NCI-H146 treated with DMSO at 0.1 percent for 48 hours (cell line): ENCODE results near the gene PRLR.

Experiments used
- DNase-seq: peaks from one replicate; lab custom pipeline; 2025; ENCODE audit not compliant: unreplicated experiment; lab: John Stamatoyannopoulos, UW

The PRLR gene

GRCh38 chr5:35162848-35163709, 67.2 kb downstream of the PRLR start:
- no peak for DNase-seq

DNA sequence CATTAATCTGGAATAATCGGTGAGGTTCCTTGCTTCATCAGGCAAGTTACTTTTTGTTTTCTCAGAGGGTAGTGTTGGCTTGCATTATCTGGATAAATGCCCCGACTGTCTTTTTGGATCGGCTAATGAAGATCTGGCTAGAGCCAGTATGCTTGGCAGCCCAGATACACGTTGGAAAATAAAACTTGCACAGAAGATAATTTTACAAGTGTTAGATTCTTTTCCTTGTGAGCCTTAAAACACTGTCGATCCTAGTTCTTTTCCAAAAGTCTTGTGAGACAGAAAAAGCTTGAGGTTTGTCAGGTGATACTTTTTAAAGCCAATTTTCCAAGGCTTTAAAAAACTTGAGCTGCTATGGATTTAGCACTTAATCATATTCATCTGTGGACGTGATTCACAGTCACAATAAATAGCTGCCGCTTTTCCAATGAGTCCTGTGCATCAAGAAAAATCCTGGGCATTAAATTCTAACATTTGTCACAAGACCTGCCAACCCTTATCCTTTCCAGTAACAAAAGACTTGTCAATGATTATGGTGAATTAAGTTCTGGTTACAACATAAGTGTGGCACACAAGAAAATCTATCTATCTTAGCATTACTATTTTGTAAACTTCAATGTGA, 68.5 kb downstream of the PRLR start:
- DNase-seq: no peak

DNA sequence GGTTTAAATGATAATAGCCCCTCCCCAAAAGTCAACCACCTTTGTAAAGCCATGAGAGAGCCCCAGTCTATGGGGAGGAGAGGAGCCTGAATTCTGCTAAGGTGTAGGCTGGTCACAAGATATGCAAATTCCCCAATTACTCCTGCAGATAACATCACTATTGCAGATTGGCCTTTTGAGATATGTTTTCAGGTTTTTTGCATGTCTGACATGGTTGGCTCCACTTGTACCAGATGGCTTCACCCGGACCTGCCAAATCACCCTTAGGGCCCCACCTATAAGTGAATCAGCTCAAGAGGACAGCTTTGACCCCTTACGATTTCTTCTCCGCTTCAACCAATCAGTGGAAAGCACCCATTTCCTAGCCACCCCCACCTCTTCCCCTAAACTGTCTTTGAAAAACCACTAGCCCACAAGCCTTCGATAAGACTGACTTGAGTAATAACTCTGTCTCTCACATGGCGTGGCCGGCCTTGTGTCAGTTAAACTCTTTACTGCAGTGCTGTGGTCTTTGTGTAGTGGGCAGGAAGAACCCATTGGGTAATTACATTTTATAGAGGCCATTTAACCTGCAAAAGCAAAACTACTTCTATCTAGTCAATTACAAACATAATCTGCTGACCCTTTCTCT, 69.7 kb downstream of the PRLR start:
- DNase-seq: no peak

- DNase-seq: no peak
These were observed 70.9 kb downstream of the PRLR start for GRCh38 chr5:35159370-35159742.

DNA sequence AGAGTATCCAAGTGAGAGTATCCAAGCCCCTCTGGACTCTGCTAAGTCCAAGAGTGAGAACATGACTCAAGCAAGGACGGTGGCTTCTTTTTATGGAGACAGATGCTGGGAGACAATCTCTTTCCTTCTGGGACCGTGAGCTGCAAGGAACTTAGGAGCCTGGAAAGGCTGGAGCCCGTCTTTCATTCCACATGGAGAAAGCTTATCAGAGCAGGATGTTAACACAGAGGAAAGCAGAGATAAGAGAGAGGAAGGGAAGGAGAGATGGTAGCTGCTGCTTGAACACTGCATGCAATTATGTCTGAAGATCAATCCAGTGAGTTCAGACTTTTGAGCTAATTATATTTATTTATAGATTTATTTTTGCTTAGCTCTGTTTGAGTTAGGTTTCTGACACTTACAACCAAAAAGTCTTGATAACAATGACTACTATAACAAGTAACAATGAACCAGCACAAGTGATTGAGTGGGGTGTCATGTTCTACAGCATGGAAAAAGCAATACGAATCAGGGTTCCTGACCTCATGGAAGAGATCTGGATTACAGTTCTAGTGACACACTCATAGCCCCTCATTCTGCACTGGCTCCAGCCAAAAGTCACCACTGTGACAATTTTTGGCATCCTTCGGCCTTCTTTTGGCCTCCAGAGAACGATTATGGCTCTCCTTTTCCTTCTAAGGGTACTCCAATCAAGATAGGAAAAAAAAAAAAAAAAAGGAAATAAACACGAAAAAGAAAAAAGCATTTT, 71.5 kb downstream of the PRLR start:
- no peak for DNase-seq

- no peak for DNase-seq
These were observed 72.1 kb downstream of the PRLR start for GRCh38 chr5:35158204-35158603.

DNA sequence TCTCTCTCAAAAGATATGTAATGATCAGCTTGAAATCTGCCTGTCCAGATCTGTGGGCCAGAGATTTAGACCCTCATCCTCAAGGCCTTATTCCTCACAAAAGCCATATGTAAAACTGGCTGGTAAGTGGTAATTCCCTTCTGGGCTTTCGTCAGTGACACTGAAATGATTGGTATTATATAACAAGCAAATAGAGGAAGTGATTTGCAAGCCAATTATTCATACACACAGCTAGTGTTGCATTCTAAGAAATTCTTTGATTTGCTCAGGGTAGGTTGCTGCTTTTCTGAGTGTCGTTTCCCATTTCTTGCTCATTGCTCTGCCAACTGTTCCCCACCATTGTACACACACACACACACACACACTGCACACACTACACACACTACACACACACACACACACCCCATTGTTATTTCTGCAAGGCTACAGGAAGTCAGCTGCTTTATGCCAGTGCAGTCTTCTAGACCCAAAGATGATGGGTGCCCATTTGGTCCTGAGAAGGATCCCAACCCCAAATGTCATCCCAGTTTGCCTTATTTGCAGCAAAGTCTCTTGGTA, 76.8 kb downstream of the PRLR start:
- no peak for DNase-seq

DNA sequence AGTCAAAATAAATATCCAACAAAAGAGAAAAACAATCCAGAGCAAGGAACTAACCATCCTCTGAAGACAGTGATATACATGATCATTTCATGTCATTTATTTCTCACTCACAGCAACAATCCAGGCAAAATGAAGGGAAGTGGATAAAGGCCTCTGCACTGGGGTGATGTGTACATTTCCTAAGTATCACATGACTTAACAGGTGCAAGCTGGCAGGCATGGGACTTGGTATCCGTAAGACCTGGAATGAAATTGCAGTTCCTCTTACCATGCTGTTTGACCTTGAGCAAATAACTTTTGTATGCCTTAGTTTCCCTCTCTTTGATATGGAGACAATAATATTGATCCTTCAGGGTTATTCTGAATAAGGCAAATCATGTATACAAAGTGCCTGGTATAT, 77.6 kb downstream of the PRLR start:
- DNase-seq: no peak

DNA sequence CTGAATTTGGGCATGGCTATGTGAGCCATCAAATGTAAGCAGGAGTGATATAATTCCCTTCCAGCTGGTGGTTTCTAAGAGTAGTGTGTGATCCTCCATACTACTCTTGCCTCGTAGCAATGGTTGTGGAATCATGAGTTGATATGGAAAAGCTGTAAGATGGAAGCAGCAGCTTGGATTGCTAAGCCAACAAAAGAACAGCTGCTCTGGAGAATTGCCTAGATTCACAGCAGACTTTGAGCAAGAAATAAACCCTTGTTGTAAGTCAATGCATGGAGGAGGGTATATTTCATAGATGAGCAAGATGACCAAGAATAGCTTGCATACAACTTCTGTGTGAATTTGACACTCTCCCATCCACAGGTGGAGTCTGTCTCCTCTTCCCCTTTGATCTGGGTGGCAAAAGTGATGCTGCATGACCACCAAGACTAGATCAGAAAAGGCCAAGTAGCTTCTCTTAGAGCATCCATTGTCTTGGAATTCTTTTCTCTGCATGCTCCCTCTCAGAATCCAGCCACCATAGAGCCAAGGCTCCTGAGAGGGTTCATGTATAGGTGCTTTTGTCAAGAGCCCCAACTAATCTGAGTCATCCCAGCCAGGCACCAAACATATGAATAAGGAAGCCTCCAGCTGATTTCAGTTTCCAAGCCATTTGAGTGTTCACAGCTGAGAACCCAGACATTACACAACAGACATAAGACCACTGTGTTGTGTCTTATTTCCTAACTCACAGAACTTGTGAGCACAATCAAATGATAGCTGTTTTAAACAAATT, 79.0 kb downstream of the PRLR start:
- DNase-seq: no peak

GRCh38 chr5:35149041-35149440, 81.2 kb downstream of the PRLR start:
- DNase-seq: no peak

- no peak for DNase-seq
These were observed 83.9 kb downstream of the PRLR start for GRCh38 chr5:35146406-35146805.

- no peak for DNase-seq
These were observed 84.5 kb downstream of the PRLR start for GRCh38 chr5:35145691-35146317.

DNA sequence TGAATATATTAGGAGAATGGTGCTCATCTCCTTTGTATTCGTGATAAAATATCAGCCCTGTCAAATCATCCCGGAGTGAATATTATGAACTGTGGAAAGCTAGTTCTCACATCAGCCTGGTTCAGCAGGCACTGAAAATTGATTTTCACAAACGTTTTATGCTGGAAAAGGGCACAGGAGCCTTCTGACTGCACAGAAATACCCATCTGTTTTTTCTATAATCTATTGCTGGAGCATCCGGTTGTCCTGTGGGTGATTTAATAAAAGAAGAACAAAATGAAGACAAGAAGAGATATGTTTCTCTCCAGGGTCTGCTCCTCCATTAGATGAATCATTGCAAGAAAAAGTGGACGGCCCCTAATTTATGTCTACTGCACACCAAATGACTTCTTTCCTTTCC, 85.3 kb downstream of the PRLR start:
- no peak for DNase-seq

DNA sequence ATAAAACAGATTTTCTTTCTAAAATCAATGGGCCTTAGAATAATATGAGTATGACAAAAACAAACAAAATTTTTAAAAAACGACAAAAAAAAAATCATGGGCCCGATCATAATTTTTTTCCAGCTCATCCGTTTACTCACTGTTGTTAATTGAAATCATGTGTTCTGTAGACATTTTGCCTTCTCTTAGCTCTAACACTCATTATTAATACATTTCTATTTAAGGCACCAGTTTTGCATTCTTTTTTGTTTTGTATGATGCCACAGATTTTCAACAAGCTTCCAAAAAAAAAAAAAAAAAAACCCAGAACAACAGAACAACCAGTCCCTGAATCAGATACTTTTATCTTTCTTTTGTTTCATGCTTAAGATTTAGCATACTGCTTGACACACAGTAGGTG, 86.4 kb downstream of the PRLR start:
- DNase-seq: no peak

DNA sequence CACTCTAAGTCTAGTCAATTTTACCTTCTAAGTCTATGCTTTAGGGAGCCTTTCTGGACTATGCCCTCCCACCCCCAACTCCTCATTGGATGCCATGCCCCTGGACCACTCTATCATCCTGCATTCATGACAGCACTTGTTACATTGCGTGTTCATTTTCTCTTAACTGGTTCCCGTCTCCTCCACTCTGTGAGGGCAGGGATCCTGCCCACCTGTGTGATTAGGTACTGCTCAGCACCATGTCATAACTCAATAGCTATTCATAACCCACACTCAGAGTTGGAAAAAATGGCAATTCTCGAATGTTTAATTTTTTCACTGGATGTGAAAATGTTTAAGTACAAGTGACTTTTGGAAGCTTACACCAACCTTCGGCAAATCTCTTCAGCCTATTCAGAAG, 88.5 kb downstream of the PRLR start:
- no peak for DNase-seq

DNA sequence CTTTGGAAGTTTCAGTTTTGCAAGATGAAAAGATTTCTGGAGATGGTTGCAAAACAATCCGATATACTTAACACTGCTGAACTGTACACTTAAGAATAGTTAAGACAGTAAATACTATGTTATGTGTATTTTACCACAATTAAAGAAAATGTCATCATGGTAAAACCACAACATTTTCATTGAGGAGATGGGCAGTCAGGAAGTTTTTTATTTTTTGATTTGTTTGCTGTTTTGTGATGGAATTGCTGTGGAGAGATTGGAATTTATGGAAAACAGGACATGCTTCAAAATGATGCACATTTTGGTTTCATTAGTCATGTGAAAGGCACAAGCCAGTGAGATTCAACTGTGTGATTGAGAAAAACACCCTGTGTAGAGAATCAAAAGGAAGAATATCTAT, 92.1 kb downstream of the PRLR start:
- no peak for DNase-seq

- no peak for DNase-seq
These were observed 93.9 kb downstream of the PRLR start for GRCh38 chr5:35136386-35136785.

GRCh38 chr5:35135239-35135700, 95.0 kb downstream of the PRLR start:
- no peak for DNase-seq

DNA sequence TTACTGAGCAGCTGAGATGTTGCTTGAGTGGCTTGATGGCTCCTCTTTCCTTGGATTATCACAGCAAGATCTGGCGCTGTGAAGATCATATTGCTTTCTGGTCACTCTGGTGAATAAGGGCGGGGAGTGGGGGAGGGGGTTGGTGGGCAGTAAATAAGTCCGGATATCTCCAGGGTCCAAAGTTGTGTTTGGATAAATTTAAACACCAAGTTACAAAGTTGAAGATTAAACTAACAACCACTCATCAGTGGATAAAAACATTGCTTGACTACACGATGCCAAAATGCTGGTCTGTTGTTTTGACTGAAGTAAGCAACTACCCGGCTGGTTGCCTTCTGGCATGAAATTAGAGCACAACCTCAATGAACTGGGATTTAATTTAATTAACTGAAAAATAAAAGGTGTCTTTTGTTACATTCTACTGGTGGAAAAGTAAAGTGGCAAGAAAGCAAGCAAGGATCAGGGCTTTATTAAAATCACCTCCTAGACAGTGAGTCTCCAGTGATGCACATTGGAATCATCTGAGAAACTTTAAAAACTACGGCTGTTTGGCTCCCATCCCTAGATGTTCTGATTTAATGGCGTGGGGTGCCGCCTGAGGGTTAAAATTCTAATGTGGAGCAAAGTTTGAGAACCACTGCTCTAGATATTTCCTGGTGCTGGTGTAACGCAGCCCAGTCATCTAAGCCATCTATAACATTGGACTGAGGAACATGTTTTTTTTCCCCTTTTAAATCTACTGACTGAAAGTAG, 95.8 kb downstream of the PRLR start:
- DNase-seq: no peak
